Measurements from ENCODE around the gene ABCG1.

ABCG1 gene

DNA sequence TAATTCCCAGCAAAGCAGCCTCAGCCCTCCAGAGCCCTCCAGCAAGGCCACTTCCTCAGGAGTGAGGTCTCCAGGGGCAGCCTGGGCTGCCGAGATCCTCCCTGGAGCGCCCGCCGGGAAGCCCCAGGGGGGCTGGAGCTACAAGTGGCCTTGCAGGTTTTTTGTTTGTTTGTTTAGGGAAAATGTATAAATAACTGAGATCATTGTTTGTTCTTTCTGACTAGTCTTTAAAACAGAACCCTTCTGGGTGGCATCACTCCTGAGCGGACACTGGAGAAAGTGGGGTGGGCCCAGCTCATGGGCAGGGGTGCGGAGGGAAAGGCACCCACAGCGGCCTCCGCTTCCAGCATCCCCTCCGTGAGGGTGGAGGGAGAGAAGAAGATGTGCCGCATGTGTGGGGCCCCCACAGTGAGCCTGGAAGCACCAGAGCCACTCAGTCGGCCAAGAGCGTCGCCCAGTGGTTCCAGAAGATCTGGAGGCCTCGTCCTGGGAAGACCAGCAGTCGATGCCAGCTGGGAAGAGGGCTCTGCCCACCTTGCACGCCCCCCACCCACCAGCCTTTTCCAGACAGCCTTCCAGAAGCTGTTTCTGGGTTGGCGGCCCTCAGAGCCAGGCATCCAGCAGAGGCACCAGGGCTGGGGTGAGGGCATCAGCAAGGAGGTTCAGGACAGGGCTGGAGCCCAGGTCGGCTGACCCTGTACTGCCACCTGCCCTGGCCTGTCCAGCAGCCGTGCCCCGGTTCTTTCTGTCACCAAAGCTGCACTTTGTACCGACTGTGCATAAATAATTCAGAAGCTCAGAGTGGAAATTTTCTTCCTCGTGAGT is 61.6 kb downstream of the ABCG1 start:
- no peak for TF ChIP-seq CTCF (IDR thresholded peaks at IDR 0.05; ENCODE audit: insufficient read depth, low read length, poor library complexity, severe bottlenecking)
- Histone ChIP-seq H3K27me3 (replicated peaks; ENCODE audit: control insufficient read depth, insufficient read depth, low read length) (no peaks in the 10 kb centered on the region; the same call in 1 of the 2 replicates), H3K36me3 (ENCODE audit: control insufficient read depth, insufficient read depth, low read length) (no peaks in the 10 kb centered on the region), H3K4me3 (replicated peaks; ENCODE audit: low read depth, low read length) (no peak overlapping the region)
- no peak for DNase-seq (ENCODE audit: extremely low read depth, insufficient read length)

GRCh38 chr21:42281181-42281680 is 62.3 kb downstream of the ABCG1 start:
- TF ChIP-seq CTCF (IDR thresholded peaks at IDR 0.05; ENCODE audit: insufficient read depth, low read length, poor library complexity, severe bottlenecking) = no peak
- no peak for DNase-seq (ENCODE audit: extremely low read depth, insufficient read length)
- Histone ChIP-seq H3K27me3 (replicated peaks; ENCODE audit: control insufficient read depth, insufficient read depth, low read length) (no peaks in the 10 kb centered on the region; the same call in 1 of the 2 replicates), H3K4me3 (replicated peaks; ENCODE audit: low read depth, low read length) (no peak overlapping the region), H3K36me3 (ENCODE audit: control insufficient read depth, insufficient read depth, low read length) (no peaks in the 10 kb centered on the region)

DNA sequence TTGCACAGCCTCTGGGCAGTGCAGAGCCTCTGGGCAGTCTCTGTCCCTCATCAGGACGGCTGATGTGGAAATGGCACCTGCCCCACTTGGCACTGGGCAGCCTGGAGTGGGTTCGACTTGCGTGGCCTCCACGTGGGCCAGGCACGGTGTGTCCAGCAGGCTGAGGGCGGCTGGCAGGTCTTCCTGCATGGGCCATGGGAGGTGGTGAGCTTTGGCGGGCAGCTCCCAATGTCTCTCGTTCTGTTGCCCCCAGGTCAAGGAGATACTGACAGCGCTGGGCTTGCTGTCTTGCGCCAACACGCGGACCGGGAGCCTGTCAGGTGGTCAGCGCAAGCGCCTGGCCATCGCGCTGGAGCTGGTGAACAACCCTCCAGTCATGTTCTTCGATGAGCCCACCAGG is 63.1 kb downstream of the ABCG1 start:
- Histone ChIP-seq H3K27me3 (replicated peaks; ENCODE audit: control insufficient read depth, insufficient read depth, low read length) (no peaks in the 10 kb centered on the region; the same call in 1 of the 2 replicates), H3K36me3 (ENCODE audit: control insufficient read depth, insufficient read depth, low read length) (no peaks in the 10 kb centered on the region), H3K4me3 (replicated peaks; ENCODE audit: low read depth, low read length) (no peak overlapping the region)
- no peak for TF ChIP-seq CTCF (IDR thresholded peaks at IDR 0.05; ENCODE audit: insufficient read depth, low read length, poor library complexity, severe bottlenecking)
- DNase-seq (ENCODE audit: extremely low read depth, insufficient read length) = no peak

DNA sequence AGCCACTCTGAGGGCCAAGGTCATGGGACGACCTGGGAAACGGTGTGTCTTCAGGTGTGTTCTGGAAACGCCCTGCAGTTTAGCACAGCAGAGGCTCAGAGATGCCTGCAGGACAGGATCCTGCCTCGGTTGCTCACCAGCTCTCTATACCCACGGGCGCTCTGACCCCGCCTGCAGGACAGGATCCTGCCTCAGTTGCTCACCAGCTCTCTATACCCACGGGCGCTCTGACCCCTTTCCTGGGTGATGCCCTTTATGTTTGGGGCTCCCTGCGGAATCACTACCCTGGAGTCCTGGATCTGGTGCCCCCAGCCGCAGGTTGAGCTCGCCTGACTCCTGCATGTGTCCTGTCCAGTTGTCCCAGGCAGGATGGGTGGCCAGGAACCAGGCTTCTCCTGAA is 63.8 kb downstream of the ABCG1 start:
- no peak for TF ChIP-seq CTCF (IDR thresholded peaks at IDR 0.05; ENCODE audit: insufficient read depth, low read length, poor library complexity, severe bottlenecking)
- Histone ChIP-seq H3K27me3 (replicated peaks; ENCODE audit: control insufficient read depth, insufficient read depth, low read length) (no peaks in the 10 kb centered on the region; the same call in 1 of the 2 replicates), H3K36me3 (ENCODE audit: control insufficient read depth, insufficient read depth, low read length) (no peaks in the 10 kb centered on the region)

DNA sequence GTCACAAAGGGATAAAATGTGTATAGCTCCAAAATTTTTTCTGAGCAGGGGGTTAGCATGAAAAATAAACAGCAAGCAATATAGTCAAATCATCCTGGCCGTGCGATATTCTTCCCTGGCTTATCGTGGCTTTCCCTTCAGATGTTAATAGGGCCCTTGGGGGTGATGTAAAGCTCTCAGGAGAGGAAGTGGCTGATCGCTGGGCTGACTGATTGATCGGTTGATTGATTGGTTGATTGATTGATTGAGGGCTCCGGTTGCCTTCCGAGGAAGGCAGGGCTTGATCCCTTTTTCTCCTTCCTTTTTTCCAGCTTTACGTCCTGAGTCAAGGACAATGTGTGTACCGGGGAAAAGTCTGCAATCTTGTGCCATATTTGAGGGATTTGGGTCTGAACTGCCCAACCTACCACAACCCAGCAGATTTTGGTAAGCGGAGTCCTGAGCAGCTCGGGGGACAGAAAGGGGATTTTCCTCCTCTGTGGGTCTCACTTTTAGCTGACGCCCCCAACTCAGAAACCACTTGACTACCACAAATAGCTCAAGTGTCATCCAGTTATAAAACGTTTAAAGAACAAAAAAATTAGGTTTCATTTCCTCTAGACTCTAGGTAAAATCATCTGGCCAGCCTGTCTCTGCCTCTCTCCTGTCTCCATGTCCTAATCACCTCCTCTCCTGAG is 66.8 kb downstream of the ABCG1 start:
- no peaks in the 10 kb centered on the region for H3K36me3 ChIP-seq (ENCODE audit: control insufficient read depth, insufficient read depth, low read length)
- H3K4me3 ChIP-seq (replicated peaks; ENCODE audit: low read depth, low read length) = no peak overlapping the region
- no peak for TF ChIP-seq CTCF (IDR thresholded peaks at IDR 0.05; ENCODE audit: insufficient read depth, low read length, poor library complexity, severe bottlenecking)
- no peaks in the 10 kb centered on the region; the same call in 1 of the 2 replicates for H3K27me3 ChIP-seq (replicated peaks; ENCODE audit: control insufficient read depth, insufficient read depth, low read length)
- DNase-seq (ENCODE audit: extremely low read depth, insufficient read length) = no peak

More for the DNA sequence above, 63.8 kb downstream of the ABCG1 start:
- DNase-seq (ENCODE audit: extremely low read depth, insufficient read length) = no peak
- no peak overlapping the region for H3K4me3 ChIP-seq (replicated peaks; ENCODE audit: low read depth, low read length)

All from GM06990 (cell line).